NCI-H2196 (cell line): ENCODE measurements around the gene NDRG2.

Source experiments
- DNase-seq: peaks from one replicate; lab custom pipeline; 2025; ENCODE audit not compliant: unreplicated experiment; lab: John Stamatoyannopoulos, UW

The NDRG2 gene

DNA sequence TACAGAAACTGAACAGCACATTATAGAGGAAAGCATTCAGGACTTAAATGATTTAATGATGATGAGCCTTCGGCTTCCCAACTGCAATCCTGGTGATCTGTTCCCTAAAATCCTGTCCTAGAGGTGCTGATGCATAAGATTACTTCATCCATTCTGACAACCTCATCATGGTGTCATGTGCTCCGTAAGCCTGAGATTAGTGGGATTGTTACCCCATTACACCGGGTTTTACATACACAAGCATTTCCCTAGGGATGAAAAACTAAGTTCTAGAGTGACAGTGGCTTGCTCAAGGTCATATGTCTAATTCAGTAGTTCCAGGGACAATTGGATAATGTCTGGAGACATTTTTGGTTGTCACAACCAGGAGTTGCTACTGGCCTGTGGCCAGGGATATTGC, 12.3 kb upstream of the NDRG2 start:
- DNase-seq, result no peak

DNA sequence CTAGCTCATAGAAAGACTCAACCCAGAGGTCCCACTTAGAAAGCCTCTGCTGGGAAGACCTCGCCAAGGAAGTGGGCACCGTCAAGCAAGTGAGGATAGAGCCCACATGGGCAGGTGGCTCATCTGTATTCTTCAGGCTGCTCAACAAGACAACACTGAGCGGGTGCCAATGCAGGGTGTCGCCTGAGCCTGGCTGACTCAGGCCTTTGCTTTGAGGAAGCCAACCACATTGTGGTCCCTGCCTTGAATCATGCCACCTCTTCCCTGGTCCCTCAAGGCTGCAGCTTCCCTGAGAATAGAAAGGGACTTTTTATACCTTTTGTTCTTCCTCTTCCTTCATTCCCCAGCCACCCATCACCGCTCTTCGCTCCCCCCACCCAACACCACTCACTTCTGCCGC, 11.9 kb upstream of the NDRG2 start:
- DNase-seq, result no peak

DNA sequence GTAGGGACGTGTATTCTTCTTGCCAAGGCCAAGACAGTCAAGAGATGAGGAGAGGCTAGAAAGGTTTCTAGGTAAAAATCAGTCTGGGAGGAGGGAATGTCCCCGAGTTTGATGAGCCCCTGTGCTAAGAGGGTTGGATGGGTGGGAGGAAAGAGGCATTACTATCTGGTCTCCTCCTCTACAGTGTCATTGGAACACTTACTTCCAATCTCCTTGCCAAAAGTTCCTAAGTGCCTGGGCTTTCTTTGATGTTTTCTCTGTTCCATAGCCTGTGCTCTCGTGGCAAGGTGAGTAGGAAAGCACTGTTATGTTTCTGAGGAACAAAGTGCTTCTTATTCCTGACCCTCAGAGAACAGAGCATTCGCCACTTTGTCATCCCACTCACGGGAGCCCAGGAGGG, 9.8 kb upstream of the NDRG2 start, which contains the start of gene RNASE13:
Gene RNASE13 (minus strand): TSS at position 101 of the 400 bp plus-strand sequence. CDS start 519 bp downstream, outside the sequence.
- DNase-seq, result no peak

DNA sequence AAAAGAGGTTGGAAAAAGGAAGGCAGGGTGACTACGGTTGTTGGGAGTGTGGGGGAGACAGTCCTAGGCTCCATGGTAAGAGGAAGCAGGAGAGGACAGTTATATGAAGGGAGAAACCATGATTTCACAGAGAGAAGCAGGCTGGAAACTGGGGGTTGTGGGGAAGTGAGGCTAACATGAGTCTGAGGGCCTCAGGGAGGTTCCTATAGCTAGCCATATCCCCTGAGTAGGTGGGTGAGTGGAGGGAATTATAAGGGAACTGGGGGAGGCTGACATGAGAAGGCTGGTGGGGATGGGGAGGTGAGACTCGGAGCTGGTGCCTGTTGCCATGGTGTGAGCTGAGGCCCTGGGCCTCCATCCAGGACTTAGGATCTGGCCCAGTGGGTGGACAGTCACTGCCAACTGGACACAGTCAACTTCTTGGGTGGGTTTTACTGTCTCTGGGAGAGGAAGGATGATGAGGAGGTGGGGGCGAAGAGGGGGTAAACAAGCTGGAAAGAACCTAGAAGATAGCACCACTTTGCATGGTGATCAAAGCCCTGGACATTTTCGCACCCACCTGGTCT, 8.4 kb upstream of the NDRG2 start:
- no peak for DNase-seq

DNA sequence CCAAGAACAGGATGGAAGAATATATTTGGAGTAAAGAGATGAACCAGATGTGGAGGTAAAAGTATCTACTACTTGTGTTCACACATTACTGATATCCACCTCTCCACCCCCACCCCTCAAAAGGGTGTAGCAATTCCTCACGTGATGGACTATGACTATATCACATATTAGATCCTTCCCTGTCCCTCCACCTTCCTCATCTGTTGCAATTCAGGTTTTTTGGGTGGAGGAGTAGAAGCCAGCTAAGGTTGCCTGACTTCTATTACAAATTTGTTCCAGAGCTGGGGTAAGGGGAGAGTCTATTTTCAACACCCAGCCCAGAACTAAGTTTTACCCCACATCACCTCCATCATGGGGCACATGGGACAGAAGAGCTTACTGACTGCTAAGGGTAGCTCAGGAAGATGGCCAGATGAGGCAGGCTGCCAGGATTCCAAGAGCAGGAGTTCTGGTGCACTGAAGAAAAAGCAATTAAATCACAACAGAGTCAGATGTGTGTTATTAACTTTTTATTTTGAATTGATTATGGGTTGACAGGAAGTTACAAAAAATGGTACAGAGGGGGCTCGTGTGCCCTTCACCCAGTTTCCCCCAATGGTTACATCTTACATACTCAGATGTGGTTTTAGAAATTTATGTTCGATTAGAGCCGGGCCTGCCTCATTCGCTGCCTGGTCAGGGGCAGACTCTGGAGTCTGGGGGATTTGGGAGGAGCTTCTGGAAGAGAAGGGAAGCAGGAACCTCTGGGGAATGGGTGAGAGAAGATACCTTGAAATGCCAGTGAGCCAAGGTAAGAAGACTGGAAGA, 7.7 kb upstream of the NDRG2 start:
- DNase-seq, result no peak

DNA sequence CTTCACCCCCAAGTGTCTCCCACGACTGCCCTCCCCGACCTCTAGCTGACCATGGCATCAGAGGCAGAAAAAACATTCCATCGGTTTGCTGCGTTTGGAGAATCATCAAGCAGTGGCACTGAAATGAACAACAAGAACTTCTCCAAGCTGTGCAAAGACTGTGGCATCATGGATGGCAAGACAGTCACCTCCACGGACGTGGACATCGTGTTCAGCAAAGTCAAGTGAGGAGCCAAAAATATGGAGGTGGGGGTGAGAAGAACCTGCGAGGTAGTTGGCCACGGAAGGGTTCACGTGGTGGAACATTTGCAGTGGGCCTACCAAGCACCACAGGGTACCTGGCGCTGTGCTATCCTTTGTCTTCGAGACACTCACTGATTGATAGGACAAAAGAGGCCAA, 5.7 kb upstream of the NDRG2 start:
- DNase-seq, result no peak

DNA sequence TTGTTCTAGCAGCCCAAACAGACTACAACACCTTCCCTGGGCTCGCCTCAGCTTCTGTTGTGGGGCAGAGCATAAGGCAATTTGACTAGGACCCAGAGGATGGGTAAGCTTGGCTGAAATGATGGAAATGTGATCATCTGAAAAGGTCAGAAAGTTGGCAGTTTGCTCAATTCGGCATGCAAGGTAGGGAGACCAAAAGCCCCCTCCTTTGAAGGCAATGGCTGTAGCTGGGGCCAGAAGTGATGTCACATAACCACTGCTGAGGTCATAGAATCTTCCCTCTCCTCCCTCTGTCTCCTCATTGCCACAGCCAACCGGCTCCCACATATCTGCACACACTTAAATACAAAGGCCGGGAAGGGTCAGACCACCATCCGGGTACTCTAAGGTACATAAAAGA, 5.1 kb upstream of the NDRG2 start, which contains the start of gene TPPP2:
Gene TPPP2 (plus strand): TSS at position 301 of the 400 bp plus-strand sequence. CDS start 365 bp downstream, outside the sequence.
- DNase-seq, result no peak

DNA sequence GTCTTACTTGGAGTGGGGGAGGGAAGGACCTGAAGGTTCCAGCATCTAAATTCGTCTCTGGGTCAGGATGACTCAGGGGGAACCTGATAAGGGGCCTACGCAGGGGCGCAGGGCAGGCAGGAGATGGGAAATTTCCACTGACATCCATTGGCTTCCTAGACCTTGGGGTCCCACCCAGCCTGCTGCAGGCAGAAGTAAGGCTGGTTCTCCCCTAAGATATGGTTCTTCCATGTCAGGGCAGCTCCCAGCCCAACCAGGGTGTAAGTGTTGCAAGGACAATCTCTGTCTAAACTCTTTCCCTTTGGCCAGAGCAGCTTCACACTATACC, 2.1 kb upstream of the NDRG2 start:
- DNase-seq, result no peak

DNA sequence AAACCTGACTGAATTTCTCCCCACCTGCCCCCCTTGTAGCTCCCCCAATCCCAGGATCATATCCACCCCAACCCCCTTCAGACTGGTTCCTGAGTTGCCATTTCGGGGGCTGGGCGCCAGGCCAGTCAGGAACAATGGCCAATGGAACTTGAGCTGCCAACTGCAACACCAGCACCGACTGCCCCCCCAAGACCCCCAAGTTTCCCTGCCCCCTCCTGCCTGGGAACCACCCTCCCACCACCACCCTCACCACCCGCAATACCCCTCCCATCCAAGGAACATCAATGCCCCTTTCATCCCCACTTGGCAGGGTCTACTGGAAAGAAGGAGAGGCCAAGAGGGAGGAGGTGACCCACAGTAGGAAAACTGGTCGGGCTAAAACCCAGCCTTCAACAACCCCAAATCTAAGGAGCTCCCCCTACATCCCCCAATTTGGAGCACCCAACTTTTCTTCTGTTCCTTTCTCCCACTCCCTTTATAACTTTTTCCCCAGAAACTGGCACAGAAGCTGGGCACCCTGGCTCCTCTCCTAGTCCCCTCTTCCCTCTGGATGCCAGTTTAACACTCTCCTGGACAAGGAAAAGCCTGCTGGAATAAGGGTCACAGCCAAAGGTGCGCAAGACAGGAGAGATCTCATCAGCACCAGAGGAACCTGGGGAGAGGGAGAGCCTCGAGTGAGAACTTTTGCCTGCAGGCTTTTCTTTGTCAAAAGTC, 1.6 kb upstream of the NDRG2 start:
- no peak for DNase-seq

DNA sequence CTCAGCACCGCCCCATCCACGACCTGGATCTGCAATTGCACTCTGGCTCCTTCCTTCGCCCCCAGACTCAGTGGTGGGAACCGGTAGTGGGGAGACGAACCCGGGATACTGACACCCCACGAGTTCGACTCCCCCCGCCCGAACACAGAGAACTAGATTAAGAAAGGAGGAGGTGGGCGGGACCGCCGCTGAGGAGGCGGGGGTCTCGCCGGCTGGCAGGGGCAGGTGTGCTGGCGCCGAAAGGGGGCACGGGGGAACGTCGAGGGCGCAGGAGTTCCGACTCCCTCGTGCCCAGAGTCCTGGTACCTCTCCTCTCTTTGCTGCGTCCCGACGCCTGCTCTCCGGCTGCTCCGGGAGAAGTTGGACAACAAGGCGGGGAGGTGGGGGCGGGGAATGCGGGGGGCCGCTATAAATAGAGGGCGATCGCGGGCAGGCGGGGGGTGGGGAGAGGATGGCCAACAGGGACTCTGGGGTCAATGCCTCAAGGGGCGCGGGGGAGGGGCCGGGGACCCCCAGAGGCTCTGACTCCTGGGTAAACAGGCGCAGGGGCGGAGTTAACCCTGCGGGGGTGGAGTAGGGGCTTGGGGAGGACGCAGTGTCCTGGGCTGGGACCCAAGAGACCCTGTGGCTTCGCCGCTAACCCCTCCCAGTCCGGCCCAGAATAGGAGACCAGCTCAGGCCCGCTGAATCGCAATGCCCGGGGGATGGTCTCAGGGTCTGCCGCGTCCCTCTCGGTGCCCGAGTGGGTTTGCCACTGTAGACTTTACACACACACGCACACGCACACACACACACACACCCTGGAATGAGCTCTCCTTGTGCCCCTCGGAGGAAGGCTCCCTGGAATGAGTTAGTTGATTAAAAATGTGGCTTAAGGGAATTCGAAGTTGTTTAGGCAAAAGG, 761 bp upstream of the NDRG2 start:
- no peak for DNase-seq

DNA sequence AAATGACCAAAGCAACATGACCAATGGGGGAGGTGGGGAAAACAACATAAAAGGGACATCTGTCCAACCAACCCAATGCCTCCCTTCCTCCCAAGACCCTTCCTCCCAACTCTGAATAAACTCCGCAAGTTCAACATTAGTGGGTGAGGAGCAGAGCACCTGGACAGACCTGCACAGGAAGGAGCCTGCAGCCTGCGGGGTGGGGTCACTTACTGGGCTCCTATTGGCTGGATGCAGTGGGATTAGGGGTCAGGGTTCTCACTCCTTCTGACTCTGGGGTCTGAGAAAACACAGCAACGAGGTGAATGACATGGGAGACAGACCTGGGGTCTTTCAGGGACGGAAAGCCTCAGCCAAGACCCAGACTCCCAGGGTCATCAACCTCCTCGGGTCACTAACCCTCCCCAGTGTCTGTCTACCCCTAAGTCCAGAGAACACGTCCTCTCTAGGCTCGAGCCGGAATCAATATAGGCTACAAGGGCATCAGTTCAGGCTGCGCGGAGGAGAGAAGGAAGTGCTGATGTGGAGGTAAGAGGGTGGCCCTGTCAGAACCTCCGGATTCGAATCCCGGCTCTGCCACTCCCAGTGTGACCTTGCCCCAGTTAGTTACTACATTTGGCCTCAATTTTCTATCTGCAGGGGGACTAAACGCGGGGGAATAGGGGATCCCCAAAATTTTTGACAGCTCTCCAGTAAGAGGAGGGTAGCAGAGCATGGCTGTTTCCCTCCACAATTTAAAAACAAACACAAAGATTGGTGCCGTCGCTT, 860 bp downstream of the NDRG2 start:
- DNase-seq, result no peak

DNA sequence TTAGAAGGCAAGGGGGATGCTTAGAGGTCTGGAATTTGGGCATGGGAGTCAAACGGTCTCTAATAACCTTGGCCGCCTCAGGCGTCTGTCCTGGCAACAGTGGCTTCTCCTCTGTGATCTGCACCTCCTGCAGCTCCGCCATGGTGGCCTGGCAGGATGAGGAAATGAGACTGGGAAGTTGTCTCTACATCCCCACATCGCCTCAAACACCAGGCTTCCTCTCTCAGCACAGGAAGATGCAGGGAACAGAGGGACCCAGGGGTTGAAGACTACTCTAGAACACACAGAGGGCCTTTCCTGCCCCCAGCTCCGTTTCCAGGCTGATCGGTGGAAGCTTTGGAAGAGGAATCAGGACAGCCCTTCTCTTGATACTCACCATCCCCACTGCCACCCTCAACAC, 1.7 kb downstream of the NDRG2 start:
- DNase-seq, result no peak

DNA sequence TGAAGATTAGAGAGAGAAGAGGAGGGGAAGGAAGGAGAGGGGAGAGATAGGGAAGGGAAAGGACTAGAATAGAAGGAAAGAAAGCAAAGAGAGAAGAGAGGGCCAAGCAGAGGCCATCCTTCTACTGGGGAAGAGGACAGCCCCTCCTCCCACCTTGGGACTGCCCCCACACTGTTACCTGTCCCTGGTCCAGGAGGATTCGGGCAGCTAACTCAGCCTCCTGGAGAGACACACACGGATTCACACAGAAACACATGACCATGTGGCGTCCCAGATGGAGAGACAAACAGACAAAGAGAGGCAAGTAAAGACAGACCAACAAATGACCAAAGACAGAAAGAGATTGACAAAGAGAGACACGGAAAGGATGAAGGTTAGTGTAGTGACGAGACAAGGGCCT, 2.2 kb downstream of the NDRG2 start:
- DNase-seq, result no peak

DNA sequence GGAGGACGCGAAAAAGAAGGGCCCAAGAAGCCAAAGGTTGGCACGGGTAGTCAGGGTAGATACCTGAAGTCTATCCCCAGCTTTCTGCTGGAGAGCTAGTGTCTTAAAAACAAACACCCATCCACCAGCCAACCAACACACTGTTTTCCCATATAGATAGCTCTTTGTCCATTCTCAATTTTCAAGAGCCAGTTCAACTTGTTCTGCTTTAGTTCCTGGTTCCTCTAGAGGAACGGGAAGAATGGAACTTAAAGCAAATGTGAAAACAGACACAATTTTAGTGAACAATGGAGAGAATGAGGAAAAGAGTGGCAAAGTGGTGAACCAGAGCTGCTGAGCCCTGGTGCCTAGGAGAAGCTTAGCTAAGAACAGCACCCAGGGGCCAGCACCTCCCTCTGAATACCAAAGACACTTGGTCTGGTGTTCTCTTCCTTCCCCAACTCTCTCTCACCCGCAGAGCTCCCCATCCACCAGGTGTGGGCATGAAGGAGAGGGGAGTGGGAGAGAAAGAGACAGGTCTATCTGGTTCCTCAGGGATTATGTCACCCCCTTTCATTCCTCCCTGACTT, 3.8 kb downstream of the NDRG2 start:
- no peak for DNase-seq

DNA sequence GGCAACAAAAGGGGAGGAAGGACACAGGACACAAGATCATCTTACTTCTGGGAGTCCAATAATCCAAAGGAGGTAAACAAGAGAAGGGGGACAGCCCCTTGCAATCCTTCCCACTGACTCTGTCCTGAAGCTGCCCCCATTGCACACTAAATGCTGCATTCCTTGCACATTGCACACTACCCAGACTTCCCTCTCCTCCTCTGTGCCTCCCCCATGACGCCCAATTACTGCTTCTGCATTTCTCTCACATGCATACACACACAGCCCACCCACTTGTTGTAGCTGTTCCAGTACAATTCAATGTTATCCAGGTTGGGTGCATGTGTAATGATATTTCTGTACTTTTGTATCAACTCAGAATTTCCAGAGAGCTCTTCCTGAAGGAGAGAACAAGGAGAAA, 5.5 kb downstream of the NDRG2 start:
- no peak for DNase-seq

DNA sequence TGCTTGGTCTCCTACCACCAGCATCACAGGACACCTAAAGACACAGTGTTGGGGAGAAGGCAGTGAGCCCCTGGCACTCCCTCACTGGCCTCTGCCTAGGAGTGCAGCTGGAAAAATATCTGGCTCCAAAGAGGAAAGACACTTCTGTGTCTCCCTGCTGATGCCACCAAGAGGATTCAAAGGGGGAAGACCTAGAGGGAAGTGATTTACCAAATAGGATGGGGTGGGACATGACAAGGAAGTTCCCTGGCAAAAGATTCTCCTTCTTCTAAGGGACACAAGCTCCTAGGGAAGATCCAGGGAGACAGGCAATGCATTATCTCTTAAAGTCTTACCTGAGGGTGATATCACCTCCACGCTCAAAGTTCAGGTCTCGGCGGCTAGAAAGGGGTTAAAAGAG, 6.1 kb downstream of the NDRG2 start:
- no peak for DNase-seq

DNA sequence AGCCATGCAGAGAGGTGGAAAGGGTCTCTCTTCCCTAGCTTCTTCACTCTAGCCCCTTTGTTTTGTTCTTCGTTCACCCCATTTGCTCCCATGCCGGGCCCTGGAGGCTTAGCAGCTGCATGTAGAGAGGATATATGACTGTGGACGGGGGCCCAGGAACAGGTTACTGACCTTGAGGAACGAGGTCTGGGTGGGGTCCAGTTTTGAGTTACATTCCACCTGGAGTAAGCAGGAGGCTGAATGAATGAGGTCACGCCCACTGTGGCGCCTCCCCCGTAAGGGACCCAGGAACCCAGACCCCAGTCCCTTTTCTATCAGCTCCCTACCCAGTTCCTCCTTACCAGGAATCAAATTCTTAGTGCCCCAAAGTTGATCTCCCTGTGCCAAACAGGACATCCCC, 6.6 kb downstream of the NDRG2 start:
- DNase-seq, result no peak

DNA sequence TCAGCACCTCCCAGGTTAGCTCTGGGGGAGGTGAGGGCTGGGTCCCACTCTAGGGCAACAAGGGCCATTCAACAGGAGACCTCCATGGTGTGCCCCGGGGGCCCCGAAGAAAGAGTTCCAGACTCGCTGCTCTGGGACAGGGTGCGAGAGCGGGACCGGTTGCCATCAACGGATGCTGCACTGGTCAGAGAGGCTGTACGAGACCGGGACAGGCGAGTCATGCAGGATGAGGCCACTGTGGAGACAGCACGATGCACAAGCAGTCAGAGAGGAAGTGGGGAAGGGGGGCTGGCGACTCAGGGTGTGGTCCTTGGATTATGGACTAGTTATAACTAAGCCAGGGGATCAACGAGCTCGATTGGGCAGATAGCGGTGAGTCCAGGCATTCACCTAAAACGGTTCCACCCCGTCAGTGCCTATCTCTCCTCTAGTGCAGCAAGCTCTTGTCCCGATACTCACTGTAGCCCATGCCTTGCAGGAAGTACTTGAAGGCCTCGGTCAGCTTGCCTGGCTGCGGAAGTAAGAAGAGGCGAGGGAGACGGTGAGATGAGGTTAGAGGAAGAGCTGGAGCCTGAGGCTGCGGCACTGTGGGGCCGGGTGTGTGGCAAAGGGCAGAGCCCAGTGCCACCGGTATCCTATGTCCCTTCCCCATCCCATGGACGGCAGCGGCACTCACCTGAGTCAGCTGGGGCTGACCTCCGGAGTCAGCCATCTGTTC, 7.2 kb downstream of the NDRG2 start:
- no peak for DNase-seq

DNA sequence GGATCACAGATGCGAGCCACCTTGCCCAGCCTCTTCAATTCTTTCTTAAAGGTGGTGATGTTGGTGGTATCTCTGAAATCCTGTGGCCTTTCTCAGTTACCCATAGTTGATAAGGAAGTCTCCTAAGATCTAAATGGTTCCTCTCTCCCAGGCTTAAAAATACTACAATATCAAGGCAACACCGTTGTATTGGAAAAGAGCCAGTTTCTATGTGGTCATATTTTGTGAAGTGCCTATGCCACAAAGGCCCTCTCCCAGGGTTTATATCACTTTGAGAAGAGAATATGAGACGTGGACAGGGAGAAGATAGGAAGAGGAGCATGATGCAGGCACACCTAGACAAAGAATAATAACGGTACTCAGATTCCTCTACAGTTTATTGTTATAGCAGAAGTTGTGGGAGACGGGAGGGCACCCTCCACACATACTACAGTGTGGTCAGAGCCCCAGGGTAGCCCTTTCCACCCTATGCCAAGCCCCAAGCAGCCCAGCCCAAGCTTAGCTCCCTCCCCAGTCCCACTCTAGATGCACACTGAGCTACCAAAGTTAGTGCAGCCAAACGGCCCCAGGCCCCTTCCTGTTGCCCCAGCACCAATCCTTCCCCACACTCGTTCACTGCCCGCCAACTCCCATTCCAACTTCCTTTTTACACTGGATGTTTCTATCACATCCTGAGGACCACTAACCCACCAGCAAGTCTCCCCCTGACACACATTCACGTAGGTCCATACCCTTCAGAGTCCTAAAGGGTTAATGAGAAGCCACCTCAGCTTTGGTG, 8.3 kb downstream of the NDRG2 start:
- no peak for DNase-seq
